Progenitor cell of endocrine pancreas (in vitro differentiated cells): ENCODE results near the gene PCBP4. TPM values are rescaled to one million over a fixed set of nuclear protein-coding genes. Genes with fewer than 3 reads are reported as not detected.

Source experiments
- DNase-seq: peaks from one replicate; pipeline ENCODE4 v3.0.0; 2021; ENCODE audit warnings: low spot score; ENCODE audit not compliant: unreplicated experiment
- H3K27ac Mint-ChIP-seq: 2 replicates; pipeline ENCODE4 v1.8.0; 2021; ENCODE audit warnings: mild to moderate bottlenecking, moderate library complexity, mixed read lengths
- H3K27me3 Mint-ChIP-seq: 2 replicates; pipeline ENCODE4 v1.8.0; 2021; ENCODE audit warnings: mixed read lengths
- H3K36me3 Mint-ChIP-seq: 2 replicates; pipeline ENCODE4 v1.8.0; 2022; ENCODE audit warnings: mixed read lengths; ENCODE audit not compliant: insufficient read depth
- H3K4me1 Mint-ChIP-seq: 2 replicates; pipeline ENCODE4 v1.8.0; 2021; ENCODE audit warnings: low read depth, mixed read lengths
- H3K4me3 Mint-ChIP-seq: 2 replicates; pipeline ENCODE4 v1.8.0; 2021; ENCODE audit warnings: low read depth, mild to moderate bottlenecking, moderate library complexity, mixed read lengths
- H3K9me3 Mint-ChIP-seq: 2 replicates; pipeline ENCODE4 v1.8.0; 2021; ENCODE audit warnings: low read depth, mixed read lengths
- CTCF ChIP-seq: fragments of 200-600 bp; sonication (generic); IDR thresholded peaks from one replicate; pipeline ENCODE4 v1.5.0; 2021; ENCODE audit warnings: antibody characterized with exemption, mild to moderate bottlenecking; ENCODE audit not compliant: unreplicated experiment
- total RNA-seq: library from RNA; stranded (reverse); gene quantifications from 2 replicates; pipeline ENCODE4 v1.2.1, GENCODE V29; 2021

Gene PCBP4
- total RNA-seq, 1 donor from 2014 or later: 160 TPM

- Mint-ChIP-seq H3K27me3 (no peaks in the 10 kb centered on the region), H3K4me1 (peaks cover 8% of the 10 kb centered on the region), H3K27ac (no peak overlapping the region), H3K36me3 (peaks cover 7% of the 10 kb centered on the region), H3K4me3 (no peak overlapping the region), H3K9me3 (no peaks in the 10 kb centered on the region)
- no peak for DNase-seq
- TF ChIP-seq CTCF: no peak
These were observed 31.1 kb downstream of the PCBP4 start for GRCh38 chr3:51935886-51936755.

DNA sequence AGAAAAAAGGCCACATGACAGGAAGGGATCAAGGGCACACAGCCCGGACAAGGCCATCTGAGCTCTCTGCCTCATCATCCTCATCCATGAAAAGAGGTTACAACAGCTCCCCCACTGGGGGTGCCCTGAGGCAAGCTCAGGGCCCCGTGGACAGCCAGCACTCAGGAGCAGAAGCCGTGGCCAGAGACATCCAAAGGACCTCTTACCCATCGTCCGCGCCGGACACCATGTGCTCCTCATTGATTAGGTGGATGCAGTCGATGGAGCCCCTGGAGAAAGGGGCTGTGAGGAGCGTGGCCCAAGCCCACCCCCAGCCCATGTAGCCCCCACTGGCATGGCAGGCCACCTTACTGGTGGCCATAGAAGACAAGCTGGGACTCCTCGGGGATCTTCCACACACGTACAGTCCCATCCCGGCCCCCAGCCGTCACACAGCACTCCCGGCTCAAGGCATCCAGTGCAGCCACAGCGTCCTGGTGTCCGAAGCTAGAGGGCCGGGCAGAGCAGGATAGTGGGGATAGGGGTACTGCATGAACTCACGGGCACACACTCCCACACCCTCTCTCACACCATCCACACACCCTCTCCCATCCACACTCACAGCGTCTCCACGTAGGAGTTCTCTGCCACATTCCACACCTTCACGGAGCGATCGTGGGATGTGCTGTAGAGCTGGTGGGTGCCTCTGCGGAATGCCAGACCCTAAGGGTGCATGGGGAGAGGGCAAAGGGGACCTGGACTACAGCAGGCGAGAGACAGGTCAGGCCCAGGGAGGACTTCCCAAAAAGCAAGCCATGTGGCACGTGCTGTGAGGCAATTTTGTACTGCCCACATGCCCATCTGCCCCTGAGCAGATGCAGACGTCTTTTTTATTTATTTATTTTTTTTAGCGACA, 32.0 kb downstream of the PCBP4 start:
- Mint-ChIP-seq H3K36me3 (peaks cover 7% of the 10 kb centered on the region), H3K4me3 (no peak overlapping the region), H3K4me1 (no peaks in the 10 kb centered on the region), H3K9me3 (no peaks in the 10 kb centered on the region), H3K27me3 (no peaks in the 10 kb centered on the region), H3K27ac (no peak overlapping the region)
- DNase-seq: no peak
- TF ChIP-seq CTCF: no peak

DNA sequence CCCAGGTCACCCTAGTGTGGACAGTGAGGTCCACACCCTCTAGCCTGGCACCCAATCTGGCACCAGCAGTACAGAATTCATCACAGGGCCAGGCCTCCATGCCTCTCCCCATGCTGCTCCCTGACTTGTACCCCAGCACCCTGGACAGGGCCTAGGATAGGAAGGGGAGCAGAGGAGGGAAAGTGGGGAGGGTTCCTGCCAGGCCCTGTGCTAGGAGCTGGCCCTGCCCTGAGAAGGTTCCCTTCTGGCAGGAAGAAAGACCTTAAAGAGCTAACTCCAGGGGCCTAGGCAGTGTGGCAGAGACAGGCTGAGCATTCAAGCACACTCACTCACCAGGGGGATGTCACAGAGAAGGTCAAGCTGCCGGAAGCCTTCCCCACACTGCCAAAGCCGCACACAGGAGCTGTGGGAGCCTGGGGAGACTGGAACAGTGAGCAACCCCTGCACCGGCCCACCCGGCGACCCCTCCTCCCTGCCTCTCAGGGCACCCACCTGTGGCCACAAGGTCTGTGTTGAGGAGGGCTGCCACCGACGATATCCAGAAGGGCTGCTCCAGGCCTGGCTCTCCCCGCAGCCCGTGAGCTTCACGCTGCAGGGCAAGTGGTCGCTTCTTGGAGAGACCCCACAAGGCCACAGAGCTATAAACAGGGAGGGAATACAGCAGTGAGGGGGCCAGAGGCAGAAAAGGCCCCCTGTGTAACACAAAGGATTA, 33.0 kb downstream of the PCBP4 start:
- Mint-ChIP-seq H3K4me1 (no peaks in the 10 kb centered on the region), H3K4me3 (no peak overlapping the region), H3K27ac (no peak overlapping the region), H3K27me3 (no peaks in the 10 kb centered on the region), H3K9me3 (no peaks in the 10 kb centered on the region), H3K36me3 (peaks cover 7% of the 10 kb centered on the region)
- TF ChIP-seq CTCF: no peak
- no peak for DNase-seq

DNA sequence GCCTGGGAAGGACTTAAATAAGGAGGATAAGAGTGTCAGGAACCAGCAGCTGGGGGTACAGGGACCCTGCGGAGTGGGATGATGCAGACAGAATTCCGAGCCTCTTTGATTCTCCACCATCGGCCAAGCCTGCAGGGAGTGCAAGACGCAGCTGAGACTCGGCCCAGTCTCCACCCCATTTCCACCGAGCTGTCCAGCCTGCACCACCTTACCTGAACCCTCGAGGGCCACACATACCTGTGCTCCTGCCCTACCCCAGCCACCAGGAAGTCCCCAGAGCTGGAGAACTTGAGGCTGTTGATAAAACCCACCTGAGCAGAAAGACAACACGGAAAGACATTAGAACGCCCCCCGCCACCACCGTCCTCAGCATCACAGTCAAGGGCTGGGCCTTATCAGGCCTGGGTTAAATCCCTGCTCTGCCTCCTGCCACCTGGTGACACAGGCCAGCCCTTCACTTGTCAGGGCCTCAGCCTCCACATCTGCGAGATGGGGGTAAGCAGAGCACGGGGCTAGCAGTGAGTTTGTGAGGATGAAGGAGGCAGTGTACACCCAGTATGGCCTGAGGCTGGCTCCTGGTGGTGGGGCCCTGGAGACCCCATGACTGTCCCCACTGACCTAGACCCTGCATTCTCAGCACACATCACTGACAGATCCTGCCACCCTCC, 33.6 kb downstream of the PCBP4 start:
- H3K4me3 Mint-ChIP-seq: no peak overlapping the region
- no peaks in the 10 kb centered on the region for H3K9me3 Mint-ChIP-seq
- no peak overlapping the region for H3K27ac Mint-ChIP-seq
- H3K4me1 Mint-ChIP-seq: no peaks in the 10 kb centered on the region
- no peaks in the 10 kb centered on the region for H3K27me3 Mint-ChIP-seq
- H3K36me3 Mint-ChIP-seq: peaks cover 7% of the 10 kb centered on the region
- DNase-seq: no peak
- TF ChIP-seq CTCF: no peak
